Gastrocnemius medialis (tissue), 4 donors: Measurements from ENCODE around the gene RIMBP2.

Experiments
- CTCF ChIP-seq, 5 experiments: fragments of 450-650 bp in 3 of 5; fragments of 200-600 bp in 2 of 5; sonication (generic) in 2 of 5; IDR thresholded peaks in 4 of 5; conservative IDR thresholded peaks in 1 of 5; 1 replicate in 4 of 5; 2 replicates in 1 of 5; pipeline ENCODE4 v1.5.1; 2016 to 2019; ENCODE audit warnings: antibody characterized with exemption in 5 of 5, mild to moderate bottlenecking in 3 of 5, moderate library complexity in 3 of 5
- POLR2A ChIP-seq, 2 donors: fragments of 450-650 bp; IDR thresholded peaks; one replicate each; pipeline ENCODE4 v1.6.1; 2017; ENCODE audit warnings: antibody characterized with exemption in 2 of 2, mild to moderate bottlenecking in 2 of 2, moderate library complexity in 2 of 2

GRCh38 chr12:130435331-130435730 is 280.8 kb downstream of the RIMBP2 start:
- TF ChIP-seq CTCF (IDR thresholded peaks at IDR 0.05 in 4 of 5, conservative IDR thresholded peaks at IDR 0.05 in 1 of 5) (no peak), POLR2A (IDR thresholded peaks at IDR 0.05) (no peak)
